GM19099 (cell line): ENCODE data around the gene BMF.

Experiments
- POLR2A ChIP-seq: IDR thresholded peaks from 3 replicates; pipeline ENCODE4 v1.6.1; 2011; ENCODE audit warnings: low read depth; ENCODE audit not compliant: insufficient read length; ENCODE audit errors: extremely low read depth

The BMF gene

GRCh38 chr15:40108855-40109735 is at the start of gene BMF:
BMF (minus strand) TSS chr15:40108879; CDS start chr15:40106086, 2,793 bp downstream.
- TF ChIP-seq POLR2A = peak; percentile 50

GRCh38 chr15:40157778-40158447 is 49.2 kb upstream of the BMF start:
- no peak for TF ChIP-seq POLR2A

- TF ChIP-seq POLR2A = no peak
These were observed 46.7 kb upstream of the BMF start for GRCh38 chr15:40155270-40155910.

GRCh38 chr15:40151991-40152390 is 43.3 kb upstream of the BMF start:
- no peak for TF ChIP-seq POLR2A

- no peak for TF ChIP-seq POLR2A
These were observed 42.8 kb upstream of the BMF start for GRCh38 chr15:40151499-40151898.

- no peak for TF ChIP-seq POLR2A
These were observed 41.7 kb upstream of the BMF start for GRCh38 chr15:40150163-40150925.

GRCh38 chr15:40149339-40149738 is 40.7 kb upstream of the BMF start:
- TF ChIP-seq POLR2A = no peak

GRCh38 chr15:40146037-40146436 is 37.4 kb upstream of the BMF start:
- TF ChIP-seq POLR2A = no peak

- no peak for TF ChIP-seq POLR2A
These were observed 33.7 kb upstream of the BMF start for GRCh38 chr15:40142428-40142827.

GRCh38 chr15:40137303-40138200 is 28.9 kb upstream of the BMF start:
- TF ChIP-seq POLR2A = no peak

- no peak for TF ChIP-seq POLR2A
These were observed 28.0 kb upstream of the BMF start for GRCh38 chr15:40136470-40137302.

- TF ChIP-seq POLR2A = no peak
These were observed 26.2 kb upstream of the BMF start for GRCh38 chr15:40134885-40135284.

- no peak for TF ChIP-seq POLR2A
These were observed 24.9 kb upstream of the BMF start for GRCh38 chr15:40133544-40133943.

- TF ChIP-seq POLR2A = no peak
These were observed 22.3 kb upstream of the BMF start for GRCh38 chr15:40130799-40131502.
